ENCODE results near the gene KLF6. TPM values are rescaled to one million over a fixed set of nuclear protein-coding genes. Genes with fewer than 3 reads are reported as not detected.

Gene KLF6
- polyA plus RNA-seq, 1 donor from 2014 or later: 10.4 TPM

DNA sequence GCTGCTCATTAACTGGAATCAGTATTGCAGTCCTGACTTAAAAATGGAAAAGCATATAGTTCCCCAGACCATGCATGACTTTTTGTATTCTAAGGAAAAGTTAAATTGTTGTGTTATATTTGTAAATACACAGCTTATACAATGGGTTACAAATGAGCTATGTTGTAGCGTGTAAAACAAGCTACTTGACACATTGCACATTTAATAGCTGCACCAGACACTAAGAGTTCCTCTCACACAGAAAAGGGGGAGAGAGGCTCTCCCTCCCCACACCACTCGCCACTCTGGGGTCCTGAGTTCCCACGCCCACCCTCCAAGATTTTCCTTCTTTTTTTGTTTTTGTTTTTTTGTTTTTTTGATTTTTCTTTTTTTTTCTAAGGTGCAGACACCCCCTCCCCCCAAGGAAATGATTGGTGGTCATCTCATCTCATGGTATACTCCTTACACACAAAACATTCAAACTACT is 6.3 kb downstream of the KLF6 start:
- Histone ChIP-seq H3K4me3 (ENCODE audit: low read length) (peak overlapping the region; percentile 24), H3F3A (ENCODE audit: insufficient read depth, low read length, poor library complexity, severe bottlenecking) (no peaks in the 10 kb centered on the region), H3K9me3 (ENCODE audit: low read length) (no peaks in the 10 kb centered on the region), H3K4me2 (ENCODE audit: low read length) (no peak overlapping the region), H3K27me3 (ENCODE audit: insufficient read depth, low read depth, low read length) (no peaks in the 10 kb centered on the region), H3K27ac (ENCODE audit: low read length) (no peak overlapping the region), H4K20me1 (ENCODE audit: insufficient read depth) (no peaks in the 10 kb centered on the region), H3K36me3 (ENCODE audit: insufficient read depth, low read length) (peaks cover 19% of the 10 kb centered on the region), H3K79me2 (replicated peaks; ENCODE audit: insufficient read depth, low read length) (peaks cover 44% of the 10 kb centered on the region), H2AFZ (ENCODE audit: low read depth, low read length) (no peak overlapping the region), H3K9ac (ENCODE audit: low read length) (no peak overlapping the region), H3K9me2 (ENCODE audit: insufficient read depth, low read length) (no peaks in the 10 kb centered on the region)
- no peak for TF ChIP-seq EZH2 (IDR thresholded peaks at IDR 0.05; ENCODE audit: borderline replicate concordance, insufficient read depth, low read length, poor library complexity, severe bottlenecking)
- no peak for TF ChIP-seq MXI1 (conservative IDR thresholded peaks at IDR 0.05; ENCODE audit: poor library complexity, severe bottlenecking)
- no peak for TF ChIP-seq SMC3 (conservative IDR thresholded peaks at IDR 0.05; ENCODE audit: poor library complexity)
- no peak for TF ChIP-seq RAD21 (conservative IDR thresholded peaks at IDR 0.05)
- TF ChIP-seq EP300 (conservative IDR thresholded peaks at IDR 0.05; ENCODE audit: poor library complexity, severe bottlenecking): no peak
- TF ChIP-seq, protein P1, sequence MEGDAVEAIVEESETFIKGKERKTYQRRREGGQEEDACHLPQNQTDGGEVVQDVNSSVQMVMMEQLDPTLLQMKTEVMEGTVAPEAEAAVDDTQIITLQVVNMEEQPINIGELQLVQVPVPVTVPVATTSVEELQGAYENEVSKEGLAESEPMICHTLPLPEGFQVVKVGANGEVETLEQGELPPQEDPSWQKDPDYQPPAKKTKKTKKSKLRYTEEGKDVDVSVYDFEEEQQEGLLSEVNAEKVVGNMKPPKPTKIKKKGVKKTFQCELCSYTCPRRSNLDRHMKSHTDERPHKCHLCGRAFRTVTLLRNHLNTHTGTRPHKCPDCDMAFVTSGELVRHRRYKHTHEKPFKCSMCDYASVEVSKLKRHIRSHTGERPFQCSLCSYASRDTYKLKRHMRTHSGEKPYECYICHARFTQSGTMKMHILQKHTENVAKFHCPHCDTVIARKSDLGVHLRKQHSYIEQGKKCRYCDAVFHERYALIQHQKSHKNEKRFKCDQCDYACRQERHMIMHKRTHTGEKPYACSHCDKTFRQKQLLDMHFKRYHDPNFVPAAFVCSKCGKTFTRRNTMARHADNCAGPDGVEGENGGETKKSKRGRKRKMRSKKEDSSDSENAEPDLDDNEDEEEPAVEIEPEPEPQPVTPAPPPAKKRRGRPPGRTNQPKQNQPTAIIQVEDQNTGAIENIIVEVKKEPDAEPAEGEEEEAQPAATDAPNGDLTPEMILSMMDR (IDR thresholded peaks at IDR 0.05; ENCODE audit: poor library complexity, severe bottlenecking): no peak
- no peak for TF ChIP-seq TAF1 (IDR thresholded peaks at IDR 0.05; ENCODE audit: low read depth)
- TF ChIP-seq, protein P2, sequence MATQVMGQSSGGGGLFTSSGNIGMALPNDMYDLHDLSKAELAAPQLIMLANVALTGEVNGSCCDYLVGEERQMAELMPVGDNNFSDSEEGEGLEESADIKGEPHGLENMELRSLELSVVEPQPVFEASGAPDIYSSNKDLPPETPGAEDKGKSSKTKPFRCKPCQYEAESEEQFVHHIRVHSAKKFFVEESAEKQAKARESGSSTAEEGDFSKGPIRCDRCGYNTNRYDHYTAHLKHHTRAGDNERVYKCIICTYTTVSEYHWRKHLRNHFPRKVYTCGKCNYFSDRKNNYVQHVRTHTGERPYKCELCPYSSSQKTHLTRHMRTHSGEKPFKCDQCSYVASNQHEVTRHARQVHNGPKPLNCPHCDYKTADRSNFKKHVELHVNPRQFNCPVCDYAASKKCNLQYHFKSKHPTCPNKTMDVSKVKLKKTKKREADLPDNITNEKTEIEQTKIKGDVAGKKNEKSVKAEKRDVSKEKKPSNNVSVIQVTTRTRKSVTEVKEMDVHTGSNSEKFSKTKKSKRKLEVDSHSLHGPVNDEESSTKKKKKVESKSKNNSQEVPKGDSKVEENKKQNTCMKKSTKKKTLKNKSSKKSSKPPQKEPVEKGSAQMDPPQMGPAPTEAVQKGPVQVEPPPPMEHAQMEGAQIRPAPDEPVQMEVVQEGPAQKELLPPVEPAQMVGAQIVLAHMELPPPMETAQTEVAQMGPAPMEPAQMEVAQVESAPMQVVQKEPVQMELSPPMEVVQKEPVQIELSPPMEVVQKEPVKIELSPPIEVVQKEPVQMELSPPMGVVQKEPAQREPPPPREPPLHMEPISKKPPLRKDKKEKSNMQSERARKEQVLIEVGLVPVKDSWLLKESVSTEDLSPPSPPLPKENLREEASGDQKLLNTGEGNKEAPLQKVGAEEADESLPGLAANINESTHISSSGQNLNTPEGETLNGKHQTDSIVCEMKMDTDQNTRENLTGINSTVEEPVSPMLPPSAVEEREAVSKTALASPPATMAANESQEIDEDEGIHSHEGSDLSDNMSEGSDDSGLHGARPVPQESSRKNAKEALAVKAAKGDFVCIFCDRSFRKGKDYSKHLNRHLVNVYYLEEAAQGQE (IDR thresholded peaks at IDR 0.05; ENCODE audit: borderline replicate concordance): no peak
- TF ChIP-seq POLR2AphosphoS5 (IDR thresholded peaks at IDR 0.05): no peak

DNA sequence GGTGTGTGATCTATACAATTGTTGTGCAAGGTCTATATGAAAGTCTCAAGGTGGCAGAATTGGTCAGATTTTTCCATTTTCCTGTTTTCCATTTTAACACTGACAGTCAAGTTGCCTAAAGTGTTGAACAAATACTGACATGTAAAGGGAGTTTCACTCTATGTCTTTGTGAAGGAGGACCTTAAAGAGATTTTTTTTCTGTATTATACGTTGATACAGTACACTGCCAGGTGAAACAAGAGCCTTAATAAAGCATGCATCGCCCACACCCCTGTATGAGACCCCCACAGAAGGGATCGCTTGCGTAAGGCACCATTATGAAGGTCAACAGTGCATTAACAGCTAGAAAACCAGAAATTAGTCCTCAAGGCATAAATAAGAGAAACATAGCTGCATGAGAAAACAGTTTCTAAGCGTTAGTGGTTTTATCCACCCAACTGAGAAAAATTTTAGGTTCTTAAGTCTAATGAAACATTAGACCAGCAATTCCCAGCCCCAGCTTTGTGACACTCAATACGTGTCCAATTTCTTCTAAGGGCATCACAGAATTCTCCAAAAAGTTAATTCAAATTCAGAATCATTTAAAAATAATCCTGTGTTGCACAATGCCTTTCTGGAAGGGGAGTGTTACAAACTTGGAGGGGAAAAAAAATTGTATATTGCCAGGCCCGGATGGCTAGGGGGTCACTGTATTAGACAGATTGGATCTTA is 6.9 kb downstream of the KLF6 start:
- Histone ChIP-seq H3K27ac (ENCODE audit: low read length) (no peak overlapping the region), H3K27me3 (ENCODE audit: insufficient read depth, low read depth, low read length) (no peaks in the 10 kb centered on the region), H3K36me3 (ENCODE audit: insufficient read depth, low read length) (peaks cover 19% of the 10 kb centered on the region), H3K9me3 (ENCODE audit: low read length) (no peaks in the 10 kb centered on the region), H3K4me2 (ENCODE audit: low read length) (no peak overlapping the region), H3K4me3 (ENCODE audit: low read length) (peak overlapping the region; percentile 24), H3K9ac (ENCODE audit: low read length) (no peak overlapping the region), H4K20me1 (ENCODE audit: insufficient read depth) (no peaks in the 10 kb centered on the region), H2AFZ (ENCODE audit: low read depth, low read length) (no peak overlapping the region), H3K9me2 (ENCODE audit: insufficient read depth, low read length) (no peaks in the 10 kb centered on the region), H3K79me2 (replicated peaks; ENCODE audit: insufficient read depth, low read length) (peaks cover 38% of the 10 kb centered on the region), H3F3A (ENCODE audit: insufficient read depth, low read length, poor library complexity, severe bottlenecking) (no peaks in the 10 kb centered on the region)
- no peak for TF ChIP-seq POLR2AphosphoS5 (IDR thresholded peaks at IDR 0.05)
- TF ChIP-seq RAD21 (conservative IDR thresholded peaks at IDR 0.05): no peak
- no peak for TF ChIP-seq MXI1 (conservative IDR thresholded peaks at IDR 0.05; ENCODE audit: poor library complexity, severe bottlenecking)
- no peak for TF ChIP-seq SMC3 (conservative IDR thresholded peaks at IDR 0.05; ENCODE audit: poor library complexity)
- TF ChIP-seq, protein P1 (IDR thresholded peaks at IDR 0.05; ENCODE audit: poor library complexity, severe bottlenecking): no peak
- TF ChIP-seq EZH2 (IDR thresholded peaks at IDR 0.05; ENCODE audit: borderline replicate concordance, insufficient read depth, low read length, poor library complexity, severe bottlenecking): no peak
- TF ChIP-seq, protein P2 (IDR thresholded peaks at IDR 0.05; ENCODE audit: borderline replicate concordance): no peak
- TF ChIP-seq EP300 (conservative IDR thresholded peaks at IDR 0.05; ENCODE audit: poor library complexity, severe bottlenecking): no peak
- TF ChIP-seq TAF1 (IDR thresholded peaks at IDR 0.05; ENCODE audit: low read depth): no peak

Data from neural cell (in vitro differentiated cells).